Measurements from ENCODE around the gene ZNRF2. TPM values are rescaled to one million over a fixed set of nuclear protein-coding genes. Genes with fewer than 3 reads are reported as not detected.

ZNRF2 gene
- total RNA-seq, 4 donors from 2014 or later, result 23.8 to 39.3 (median 34.6) TPM

DNA sequence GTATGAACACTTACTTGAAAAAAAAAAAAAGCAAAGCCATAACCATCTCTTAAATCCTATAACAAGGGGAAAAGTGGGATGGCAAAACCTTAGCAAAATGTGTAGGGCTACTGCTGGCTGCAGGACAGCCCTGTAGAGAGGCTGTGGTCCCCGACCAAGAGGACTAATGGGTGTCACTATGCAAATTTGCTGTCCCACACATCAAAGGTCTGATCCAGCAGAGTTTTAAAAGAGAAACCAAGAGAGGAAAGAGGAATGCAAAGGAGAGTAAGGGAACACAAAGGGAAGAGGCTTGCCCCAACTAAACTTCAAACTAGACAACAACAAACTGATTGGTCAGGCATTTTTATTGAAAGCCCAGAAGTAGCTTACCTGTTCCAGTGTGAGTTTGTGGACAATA lies 3.1 kb upstream of the ZNRF2 start:
- TF ChIP-seq EP300 (IDR thresholded peaks at IDR 0.05), result no peak
- TF ChIP-seq, protein P1, sequence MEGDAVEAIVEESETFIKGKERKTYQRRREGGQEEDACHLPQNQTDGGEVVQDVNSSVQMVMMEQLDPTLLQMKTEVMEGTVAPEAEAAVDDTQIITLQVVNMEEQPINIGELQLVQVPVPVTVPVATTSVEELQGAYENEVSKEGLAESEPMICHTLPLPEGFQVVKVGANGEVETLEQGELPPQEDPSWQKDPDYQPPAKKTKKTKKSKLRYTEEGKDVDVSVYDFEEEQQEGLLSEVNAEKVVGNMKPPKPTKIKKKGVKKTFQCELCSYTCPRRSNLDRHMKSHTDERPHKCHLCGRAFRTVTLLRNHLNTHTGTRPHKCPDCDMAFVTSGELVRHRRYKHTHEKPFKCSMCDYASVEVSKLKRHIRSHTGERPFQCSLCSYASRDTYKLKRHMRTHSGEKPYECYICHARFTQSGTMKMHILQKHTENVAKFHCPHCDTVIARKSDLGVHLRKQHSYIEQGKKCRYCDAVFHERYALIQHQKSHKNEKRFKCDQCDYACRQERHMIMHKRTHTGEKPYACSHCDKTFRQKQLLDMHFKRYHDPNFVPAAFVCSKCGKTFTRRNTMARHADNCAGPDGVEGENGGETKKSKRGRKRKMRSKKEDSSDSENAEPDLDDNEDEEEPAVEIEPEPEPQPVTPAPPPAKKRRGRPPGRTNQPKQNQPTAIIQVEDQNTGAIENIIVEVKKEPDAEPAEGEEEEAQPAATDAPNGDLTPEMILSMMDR (IDR thresholded peaks at IDR 0.05), result no peak
- TF ChIP-seq POLR2A (IDR thresholded peaks at IDR 0.05), result no peak
- no peak for TF ChIP-seq POLR2AphosphoS5 (IDR thresholded peaks at IDR 0.05)
- peaks cover 36% of the 10 kb centered on the region for H3K4me1 ChIP-seq
- H3K27ac ChIP-seq, result peak overlapping the region; percentile 10
- no peaks in the 10 kb centered on the region for H3K36me3 ChIP-seq
- H3K9me3 ChIP-seq, result no peaks in the 10 kb centered on the region
- no peak overlapping the region for H3K4me3 ChIP-seq
- 80% methylated on average over 1 of the region's 1 CpG for WGBS
- DNase-seq (ENCODE audit: low spot score in 2 of 2), result no peak
- H3K27me3 ChIP-seq, result no peaks in the 10 kb centered on the region

DNA sequence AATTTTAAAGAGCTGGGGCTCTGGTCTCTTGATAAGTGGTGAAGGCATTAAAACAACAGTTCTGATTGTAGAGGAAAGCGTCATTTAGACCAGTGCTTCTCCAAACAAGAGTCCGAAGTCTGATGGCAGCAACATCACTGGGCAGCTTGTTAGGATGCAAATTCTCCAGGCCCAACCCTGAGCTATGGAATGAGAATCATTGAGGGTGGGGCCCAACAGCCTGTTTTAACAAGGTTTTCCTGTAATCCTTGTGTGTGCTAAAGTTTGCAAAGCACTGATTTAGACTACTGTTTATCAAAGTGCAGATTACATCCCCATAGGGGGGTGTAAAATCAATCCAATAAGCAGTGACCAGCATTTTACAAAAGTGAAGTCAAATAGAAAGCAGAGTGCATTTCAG lies 2.6 kb upstream of the ZNRF2 start:
- Histone ChIP-seq H3K9me3 (no peaks in the 10 kb centered on the region), H3K27ac (peak overlapping the region; percentile 10), H3K27me3 (no peaks in the 10 kb centered on the region), H3K4me1 (peaks cover 41% of the 10 kb centered on the region), H3K4me3 (no peak overlapping the region), H3K36me3 (no peaks in the 10 kb centered on the region)
- 62% methylated on average over 2 of the region's 2 CpGs for WGBS
- TF ChIP-seq POLR2AphosphoS5 (IDR thresholded peaks at IDR 0.05), result no peak
- TF ChIP-seq POLR2A (IDR thresholded peaks at IDR 0.05), result no peak
- TF ChIP-seq, protein P1 (IDR thresholded peaks at IDR 0.05), result no peak
- TF ChIP-seq EP300 (IDR thresholded peaks at IDR 0.05), result no peak
- no peak for DNase-seq (ENCODE audit: low spot score in 2 of 2)

DNA sequence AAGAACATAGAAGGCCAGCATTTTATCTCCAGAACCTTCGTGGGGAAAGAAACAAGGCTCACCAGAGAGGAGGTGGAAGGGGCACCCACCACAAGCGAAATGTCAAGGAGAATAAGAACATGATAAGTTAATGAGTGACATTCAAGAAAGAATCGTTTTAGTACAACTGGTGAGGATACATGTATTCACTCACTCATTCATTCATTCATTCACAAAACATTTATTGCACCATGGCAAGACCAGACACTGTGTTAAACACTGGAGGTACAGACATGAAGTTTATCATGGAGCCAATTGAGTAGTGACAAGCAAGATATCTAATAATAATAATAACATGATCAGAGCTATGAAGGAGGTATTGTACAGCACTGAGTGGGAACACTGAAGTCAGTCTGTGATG lies 1.7 kb upstream of the ZNRF2 start:
- no peaks in the 10 kb centered on the region for H3K9me3 ChIP-seq
- 80% methylated on average over 3 of the region's 3 CpGs for whole genome bisulfite sequencing
- no peak overlapping the region for H3K4me3 ChIP-seq
- TF ChIP-seq POLR2A (IDR thresholded peaks at IDR 0.05) (no peak), EP300 (IDR thresholded peaks at IDR 0.05) (no peak), POLR2AphosphoS5 (IDR thresholded peaks at IDR 0.05) (no peak)
- TF ChIP-seq, protein P1 (IDR thresholded peaks at IDR 0.05), result no peak
- H3K4me1 ChIP-seq, result peaks cover 46% of the 10 kb centered on the region
- no peaks in the 10 kb centered on the region for H3K27me3 ChIP-seq
- no peak overlapping the region for H3K27ac ChIP-seq
- no peak for DNase-seq (ENCODE audit: low spot score in 2 of 2)
- no peaks in the 10 kb centered on the region for H3K36me3 ChIP-seq

DNA sequence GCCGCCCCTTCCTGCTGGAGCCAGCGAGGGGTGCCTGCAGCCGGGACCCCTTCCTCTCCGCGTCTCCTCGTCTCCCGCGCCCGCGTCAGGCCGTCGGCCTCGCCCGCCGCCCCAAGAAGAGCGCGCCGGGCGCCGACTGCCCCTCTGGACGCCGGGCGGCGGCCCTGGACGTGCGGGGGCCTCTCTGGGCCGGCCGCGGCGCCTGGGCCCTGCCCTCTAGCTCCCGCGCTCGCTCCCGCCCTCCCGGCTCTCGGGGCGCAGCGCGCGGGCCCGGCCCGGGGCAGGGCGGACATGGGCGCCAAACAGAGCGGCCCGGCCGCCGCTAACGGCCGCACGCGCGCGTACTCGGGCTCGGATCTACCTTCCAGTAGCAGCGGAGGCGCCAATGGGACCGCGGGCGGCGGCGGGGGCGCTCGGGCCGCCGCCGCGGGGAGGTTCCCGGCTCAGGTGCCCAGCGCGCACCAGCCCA lies 704 bp downstream of the ZNRF2 start:
- Histone ChIP-seq H3K36me3 (no peaks in the 10 kb centered on the region), H3K9me3 (no peaks in the 10 kb centered on the region), H3K27me3 (no peaks in the 10 kb centered on the region), H3K4me3 (peak overlapping the region; percentile 89), H3K27ac (peak overlapping the region; percentile 100), H3K4me1 (peaks cover 50% of the 10 kb centered on the region)
- 0% methylated on average over 2 of the region's 72 CpGs for WGBS
- DNase-seq (ENCODE audit: low spot score in 2 of 2), result peak in 1 of 2 donors; percentile 66
- TF ChIP-seq, protein P1 (IDR thresholded peaks at IDR 0.05), result no peak
- TF ChIP-seq POLR2A (IDR thresholded peaks at IDR 0.05) (no peak), POLR2AphosphoS5 (IDR thresholded peaks at IDR 0.05) (no peak), EP300 (IDR thresholded peaks at IDR 0.05) (no peak)

DNA sequence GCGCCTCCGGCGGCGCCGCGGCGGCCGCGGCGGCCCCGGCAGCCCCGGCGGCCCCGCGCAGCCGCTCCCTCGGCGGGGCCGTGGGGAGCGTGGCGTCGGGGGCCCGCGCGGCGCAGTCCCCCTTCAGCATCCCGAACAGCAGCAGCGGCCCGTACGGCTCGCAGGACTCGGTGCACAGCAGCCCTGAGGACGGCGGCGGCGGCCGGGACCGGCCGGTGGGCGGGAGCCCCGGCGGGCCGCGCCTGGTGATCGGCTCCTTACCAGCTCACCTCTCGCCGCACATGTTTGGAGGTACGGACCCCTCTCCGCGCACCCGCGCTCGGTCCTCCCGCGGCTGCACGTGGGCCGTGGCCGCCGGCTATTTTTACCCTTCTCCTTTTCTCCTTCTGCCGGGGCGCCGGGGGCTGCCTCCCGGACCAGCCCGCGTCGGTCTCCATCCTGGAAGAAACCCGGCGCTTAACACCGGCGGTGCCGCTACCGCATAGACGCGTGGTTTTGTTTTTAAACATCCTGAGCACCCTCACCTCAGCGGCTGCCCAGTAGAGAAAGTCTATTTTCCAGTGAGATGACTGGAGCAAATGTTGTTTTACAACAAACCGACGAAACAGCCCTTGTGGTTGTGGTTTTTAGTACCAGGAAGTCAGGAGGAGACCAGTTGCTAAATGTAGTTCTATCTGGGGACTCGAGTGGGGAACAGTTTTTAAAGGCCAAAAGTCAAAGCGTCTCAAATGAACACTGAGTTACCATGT lies 1.3 kb downstream of the ZNRF2 start:
- Histone ChIP-seq H3K27me3 (no peaks in the 10 kb centered on the region), H3K4me1 (peaks cover 56% of the 10 kb centered on the region), H3K36me3 (no peaks in the 10 kb centered on the region), H3K4me3 (peak overlapping the region; percentile 89), H3K9me3 (no peaks in the 10 kb centered on the region), H3K27ac (peak overlapping the region; percentile 100)
- 0% methylated on average over 41 of the region's 79 CpGs for WGBS
- TF ChIP-seq POLR2AphosphoS5 (IDR thresholded peaks at IDR 0.05), result peak in 1 of 3 donors; percentile 6
- TF ChIP-seq, protein P1 (IDR thresholded peaks at IDR 0.05), result no peak
- no peak for TF ChIP-seq EP300 (IDR thresholded peaks at IDR 0.05)
- peak in 1 of 2 donors; percentile 33 for TF ChIP-seq POLR2A (IDR thresholded peaks at IDR 0.05)
- DNase-seq (ENCODE audit: low spot score in 2 of 2), result peak in 1 of 2 donors; percentile 67
